ENCODE measurements around the gene KRTAP3-2.
"Not testable (repeated sequence)": the region's sequence is repeated elsewhere in the genome, so short reads cannot be mapped to it uniquely, and the experiment has no call there.

KRTAP3-2 gene

DNA sequence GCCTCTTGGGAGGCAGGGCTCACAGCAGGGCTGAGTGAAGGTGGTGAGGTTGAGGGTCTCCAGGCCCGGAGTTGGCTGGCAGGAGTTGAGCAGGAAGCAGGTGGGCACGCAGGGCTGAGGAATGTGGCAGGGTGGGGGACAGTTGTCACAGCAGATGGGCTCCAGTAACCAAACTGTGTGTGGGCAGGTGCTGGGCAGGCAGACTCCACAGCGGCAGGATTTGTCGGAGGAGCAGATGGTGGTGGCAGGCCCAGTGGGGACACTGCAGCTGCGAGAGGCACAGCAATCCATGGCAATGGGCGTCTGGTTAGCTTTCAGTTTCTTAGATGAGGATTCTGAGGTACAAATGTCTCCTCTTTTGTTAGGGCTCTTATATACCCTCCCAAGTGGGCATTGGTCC is at the start of gene KRTAP3-2:
TSS of gene KRTAP3-2 (minus strand) at position 344 of the 400 bp plus-strand sequence. CDS start at position 291, 53 bp downstream.
- DNase-seq (ENCODE audit: low spot score): not testable (repeated sequence)

DNA sequence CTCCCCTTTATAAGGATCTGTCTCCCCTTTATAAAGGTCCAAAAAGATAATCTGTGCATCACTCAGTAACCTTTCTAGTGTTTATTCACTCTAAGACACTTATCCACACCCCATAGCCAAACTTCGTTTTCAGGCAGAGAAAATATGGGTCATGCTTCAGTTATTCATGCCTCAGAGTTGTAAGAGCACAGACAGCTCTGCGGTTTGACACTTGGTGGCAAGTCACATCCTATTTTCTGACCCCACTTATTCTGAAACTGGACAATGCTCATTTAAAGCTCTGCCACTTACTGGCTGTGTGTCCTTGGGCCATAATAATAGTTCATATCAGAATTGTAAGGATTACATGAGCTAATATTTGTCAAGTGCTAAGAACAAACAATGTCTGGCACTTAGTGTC is 49.4 kb upstream of the KRTAP3-2 start:
- peak; percentile 69 for DNase-seq (ENCODE audit: low spot score)

DNA sequence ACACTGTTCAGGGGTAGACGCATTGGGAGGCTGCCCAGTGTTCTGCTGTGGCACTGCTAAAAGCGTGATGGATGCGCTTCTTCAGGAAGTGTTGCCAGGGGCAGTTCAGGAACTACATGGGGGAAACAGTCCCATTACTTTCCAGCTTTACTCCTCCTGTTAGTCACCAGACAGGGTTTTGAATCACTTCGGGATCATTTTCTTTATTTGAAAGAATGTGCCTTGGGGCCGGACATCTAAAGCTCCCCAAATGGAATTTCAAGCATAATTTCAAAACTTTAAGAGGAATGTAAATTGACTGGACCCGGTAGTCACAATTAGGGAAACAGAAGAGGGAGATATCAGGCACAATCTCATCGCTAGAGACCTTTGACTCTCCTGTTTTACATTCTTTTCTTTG is 48.7 kb upstream of the KRTAP3-2 start:
- DNase-seq (ENCODE audit: low spot score): peak; percentile 74

DNA sequence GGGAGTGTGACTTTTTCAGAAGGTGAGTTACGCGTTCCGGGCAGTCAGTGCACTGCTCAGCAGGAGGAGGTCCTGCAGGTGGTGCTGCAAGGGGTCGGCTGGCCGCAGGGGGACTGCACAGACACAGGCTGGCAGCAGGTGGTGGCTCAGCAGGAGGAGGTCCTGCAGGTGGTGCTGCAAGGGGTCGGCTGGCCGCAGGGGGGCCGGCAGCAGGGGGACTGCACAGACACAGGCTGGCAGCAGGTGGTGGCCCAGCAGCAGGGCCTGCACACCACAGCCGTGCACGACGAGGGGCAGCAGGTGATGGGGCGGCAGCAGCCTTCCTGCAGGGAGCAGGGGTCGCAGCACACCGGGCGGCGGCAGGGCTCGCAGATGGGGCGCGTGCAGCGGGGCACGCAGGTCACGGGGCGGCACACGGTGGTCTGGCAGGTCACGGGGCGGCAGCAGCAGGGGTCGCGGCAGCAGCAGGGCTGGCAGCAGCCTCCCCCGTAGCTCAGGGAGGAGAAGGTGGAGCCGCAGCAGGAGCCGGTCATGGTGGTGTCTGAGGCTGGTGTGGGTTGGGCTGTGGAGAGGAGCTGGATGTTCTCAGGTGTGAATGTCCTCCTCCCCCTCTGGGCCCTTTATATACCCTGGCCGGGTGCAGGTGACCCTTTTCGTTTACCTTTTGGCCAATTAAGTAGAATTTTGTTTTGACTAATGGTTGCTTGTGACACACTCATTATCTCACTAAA is 47.2 kb upstream of the KRTAP3-2 start, which contains the start of gene KRTAP2-1:
TSS of gene KRTAP2-1 (minus strand) at position 582 of the 731 bp plus-strand sequence. CDS start at position 533, 49 bp downstream.
- not testable (repeated sequence) for DNase-seq (ENCODE audit: low spot score)

DNA sequence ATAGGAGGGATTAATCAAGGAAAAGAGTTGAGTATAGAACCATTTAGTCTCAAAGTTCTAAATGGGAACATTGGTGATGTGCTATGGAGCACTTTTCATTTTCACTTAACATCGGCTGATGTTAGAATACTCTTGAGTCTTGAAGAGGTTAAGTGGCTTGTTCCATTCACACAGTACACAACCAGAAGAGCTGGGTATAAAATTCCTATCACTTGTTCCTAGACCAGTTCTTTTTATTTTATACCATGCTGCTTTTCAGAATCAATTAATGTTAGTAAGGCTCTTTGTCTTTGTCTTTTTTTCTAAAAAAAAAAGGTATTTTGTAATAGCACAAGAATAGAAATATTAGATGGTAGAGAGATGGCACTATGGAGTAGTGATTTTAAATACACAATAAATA is 43.2 kb upstream of the KRTAP3-2 start:
- no peak for DNase-seq (ENCODE audit: low spot score)

DNA sequence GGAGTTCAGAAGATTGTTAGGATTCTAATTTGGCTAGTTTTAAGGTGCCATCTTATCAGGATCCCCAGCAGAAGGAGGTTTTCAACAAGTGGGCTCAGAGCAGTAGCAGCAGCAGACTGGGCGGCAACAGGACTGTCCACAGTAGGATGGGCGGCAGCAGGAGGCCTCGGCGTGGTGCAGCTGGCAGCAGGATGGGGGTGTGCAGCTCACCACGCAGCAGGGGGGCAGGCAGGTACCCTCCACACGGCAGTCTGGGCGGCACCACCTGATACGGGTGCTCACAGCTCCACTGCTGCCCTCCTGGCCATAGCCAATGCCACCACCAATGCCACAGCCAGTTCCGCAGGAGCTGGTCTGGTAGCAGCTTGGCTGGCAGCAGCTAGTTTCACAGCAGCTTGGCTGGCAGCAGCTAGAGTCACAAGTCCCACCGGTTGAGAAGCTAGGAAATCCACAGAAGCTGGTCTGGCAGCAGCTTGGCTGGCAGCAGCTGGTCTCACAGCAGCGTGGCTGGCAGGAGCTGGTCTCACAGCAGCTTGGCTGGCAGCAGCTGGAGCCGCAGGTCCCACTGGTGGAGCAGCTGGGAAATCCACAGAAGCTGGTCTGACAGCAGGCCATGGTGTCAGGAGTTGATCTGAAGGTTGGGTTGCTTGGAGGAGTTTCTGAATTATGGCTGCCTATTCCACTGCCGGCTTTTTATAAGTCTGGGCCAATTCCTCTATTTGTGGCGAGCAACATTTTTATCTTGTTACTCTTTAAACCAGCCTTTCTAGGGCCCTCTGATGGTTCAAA is 41.3 kb upstream of the KRTAP3-2 start, which contains the start of gene KRTAP1-1:
TSS of gene KRTAP1-1 (minus strand) at position 668 of the 789 bp plus-strand sequence. CDS start at position 615, 53 bp downstream.
- DNase-seq (ENCODE audit: low spot score): peak; percentile 48

DNA sequence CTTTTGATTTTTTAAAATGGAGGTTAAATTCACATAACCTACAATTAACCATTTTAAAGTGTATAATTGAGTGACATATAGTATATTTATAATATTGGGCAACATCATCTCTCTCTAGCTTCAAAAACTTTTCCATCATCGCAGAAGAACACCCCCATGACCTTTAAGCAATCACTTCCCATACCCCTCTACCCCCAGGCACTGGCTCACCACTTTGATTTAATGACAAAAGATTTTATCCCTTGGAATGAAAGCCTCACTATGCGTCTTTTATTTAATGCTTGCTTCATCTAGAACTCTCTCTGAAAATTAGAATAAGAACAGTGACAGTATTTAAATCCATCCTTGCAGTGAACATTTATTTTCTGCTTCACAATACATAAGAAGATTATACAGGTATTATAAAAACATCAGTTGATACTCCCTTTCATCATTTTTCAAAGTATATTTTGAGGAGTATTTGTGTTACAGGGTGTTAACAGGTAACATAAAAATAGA is 38.2 kb upstream of the KRTAP3-2 start:
- DNase-seq (ENCODE audit: low spot score): no peak

DNA sequence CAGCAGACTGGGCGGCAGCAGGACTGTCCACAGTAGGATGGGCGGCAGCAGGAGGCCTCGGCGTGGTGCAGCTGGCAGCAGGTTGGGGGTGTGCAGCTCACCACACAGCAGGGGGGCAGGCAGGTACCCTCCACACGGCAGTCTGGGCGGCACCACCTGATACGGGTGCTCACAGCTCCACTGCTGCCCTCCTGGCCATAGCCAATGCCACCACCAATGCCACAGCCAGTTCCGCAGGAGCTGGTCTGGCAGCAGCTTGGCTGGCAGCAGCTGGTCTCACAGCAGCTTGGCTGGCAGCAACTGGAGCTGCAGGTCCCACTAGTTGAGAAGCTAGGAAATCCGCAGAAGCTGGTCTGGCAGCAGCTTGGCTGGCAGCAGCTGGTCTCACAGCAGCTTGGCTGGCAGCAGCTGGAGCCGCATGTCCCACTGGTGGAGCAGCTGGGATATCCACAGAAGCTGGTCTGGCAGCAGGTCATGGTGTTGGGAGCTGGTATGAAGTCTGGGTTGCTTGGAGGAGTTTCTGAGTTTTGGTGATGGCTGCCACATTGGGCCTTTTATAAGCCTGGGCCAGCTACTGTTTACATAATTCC is 34.7 kb upstream of the KRTAP3-2 start, which contains the start of gene KRTAP1-3:
TSS of gene KRTAP1-3 (minus strand) at position 529 of the 590 bp plus-strand sequence. CDS start at position 476, 53 bp downstream.
- not testable (repeated sequence) for DNase-seq (ENCODE audit: low spot score)

DNA sequence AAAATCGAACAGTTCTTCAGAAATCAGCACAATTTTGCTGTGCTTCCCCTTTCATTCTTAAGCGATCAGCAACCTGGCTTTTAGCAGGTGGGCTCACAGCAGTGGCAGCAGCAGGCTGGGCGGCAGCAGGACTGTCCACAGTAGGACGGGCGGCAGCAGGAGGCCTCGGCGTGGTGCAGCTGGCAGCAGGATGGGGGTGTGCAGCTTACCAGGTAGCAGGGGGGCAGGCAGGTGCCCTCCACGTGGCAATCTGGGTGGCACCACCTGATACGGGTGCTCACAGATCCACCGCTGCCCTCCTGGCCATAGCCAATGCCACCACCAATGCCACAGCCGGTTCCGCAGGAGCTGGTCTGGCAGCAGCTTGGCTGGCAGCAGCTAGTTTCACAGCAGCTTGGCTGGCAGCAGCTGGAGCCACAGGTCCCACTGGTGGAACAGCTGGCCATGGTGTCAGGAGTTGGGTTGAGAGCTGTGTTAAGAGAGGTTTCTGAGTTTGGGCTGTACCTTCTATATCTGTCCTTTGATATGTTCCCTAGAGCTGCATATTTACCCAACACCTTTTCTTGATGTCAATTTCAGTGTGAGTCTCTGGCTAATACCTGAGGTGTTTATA is 30.0 kb upstream of the KRTAP3-2 start, which contains the start of gene KRTAP1-4:
TSS of gene KRTAP1-4 (minus strand) at position 563 of the 613 bp plus-strand sequence. CDS start at position 446, 117 bp downstream.
- DNase-seq (ENCODE audit: low spot score): no peak

DNA sequence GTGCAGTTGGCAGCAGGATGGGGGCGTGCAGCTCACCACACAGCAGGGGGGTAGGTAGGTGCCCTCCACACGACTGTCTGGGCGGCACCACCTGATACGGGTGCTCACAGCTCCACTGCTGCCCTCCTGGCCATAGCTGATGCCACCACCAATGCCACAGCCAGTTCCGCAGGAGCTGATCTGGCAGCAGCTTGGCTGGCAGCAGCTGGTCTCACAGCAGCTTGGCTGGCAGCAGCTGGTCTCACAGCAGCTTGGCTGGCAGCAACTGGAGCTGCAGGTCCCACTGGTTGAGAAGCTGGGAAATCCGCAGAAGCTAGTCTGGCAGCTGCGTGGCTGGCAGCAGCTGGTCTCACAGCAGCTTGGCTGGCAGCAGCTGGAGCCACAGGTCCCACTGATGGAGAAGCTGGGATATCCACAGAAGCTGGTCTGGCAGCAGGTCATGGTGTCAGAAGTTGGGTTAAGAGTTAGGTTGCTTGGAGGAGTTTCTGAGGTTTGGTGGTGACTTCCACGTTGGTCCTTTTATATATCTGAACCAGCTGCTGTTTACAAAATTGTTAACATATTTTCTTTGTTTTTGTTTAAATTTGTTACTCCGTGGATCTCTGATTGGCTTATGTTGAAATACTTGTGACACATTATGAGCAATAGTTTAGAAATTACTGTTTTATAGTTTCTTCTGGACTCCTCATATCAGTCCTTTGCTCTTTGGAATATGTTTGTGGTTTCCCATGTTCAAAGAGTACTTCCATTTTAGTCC is 27.2 kb upstream of the KRTAP3-2 start, which contains the start of gene KRTAP1-5:
TSS of gene KRTAP1-5 (minus strand) at position 494 of the 757 bp plus-strand sequence. CDS start at position 441, 53 bp downstream.
- peak; percentile 74 for DNase-seq (ENCODE audit: low spot score)

DNA sequence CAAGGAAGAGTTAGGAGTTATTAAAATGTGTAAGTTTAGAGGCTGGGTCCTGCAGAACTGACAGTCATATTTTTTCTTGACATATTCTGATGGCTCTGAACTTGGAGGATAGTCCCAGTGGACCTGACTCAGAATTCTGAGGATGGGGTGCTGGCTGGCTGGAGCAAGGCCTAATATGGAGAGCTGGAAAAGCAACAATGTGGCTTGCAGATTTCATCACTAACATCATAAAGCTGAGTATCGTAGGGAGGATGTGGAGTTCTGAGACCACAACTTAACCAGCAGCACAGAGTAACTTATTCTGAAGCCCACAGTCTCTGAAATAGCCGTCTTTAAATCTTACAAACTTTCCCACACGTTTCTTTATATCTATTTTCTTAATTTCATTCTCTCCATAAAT is 25.0 kb upstream of the KRTAP3-2 start:
- no peak for DNase-seq (ENCODE audit: low spot score)

DNA sequence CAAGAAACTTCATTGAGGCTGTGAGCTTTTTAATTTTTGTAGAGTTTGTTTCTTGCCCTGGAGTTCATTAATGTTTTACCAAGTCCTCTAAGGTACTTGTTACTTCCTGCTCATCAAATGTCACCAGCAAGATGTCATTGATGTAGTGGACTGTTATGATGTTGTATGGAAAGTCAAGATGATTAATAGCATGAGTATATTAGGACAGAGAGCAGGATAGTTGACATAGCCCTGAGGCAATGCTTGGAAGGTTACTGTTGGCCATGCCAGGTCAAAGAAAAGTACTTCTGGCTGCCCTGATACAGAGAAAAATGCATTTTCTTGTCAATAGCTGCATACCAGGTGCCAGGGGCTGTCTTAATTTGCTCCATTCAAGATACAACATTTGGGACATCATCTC is 20.6 kb upstream of the KRTAP3-2 start:
- DNase-seq (ENCODE audit: low spot score): no peak

DNA sequence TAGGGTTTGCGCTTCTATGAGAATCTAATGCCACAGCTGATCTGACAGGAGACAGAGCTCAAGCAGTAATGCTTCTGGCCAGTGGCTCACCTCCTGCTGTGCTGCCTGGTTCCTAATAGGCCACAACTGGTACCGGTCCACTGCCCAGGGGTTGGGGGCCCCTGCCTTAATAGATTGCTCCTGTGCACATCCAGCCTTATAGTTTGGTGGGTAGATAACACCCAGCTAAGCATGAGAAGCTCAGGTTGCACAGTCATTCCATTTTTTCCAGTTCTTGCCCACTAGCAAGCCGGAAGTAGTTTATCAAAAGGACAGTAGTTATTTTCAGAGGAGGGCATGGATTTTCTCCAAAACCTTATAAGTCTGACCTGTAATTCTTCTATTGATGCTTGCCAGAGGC is 19.7 kb upstream of the KRTAP3-2 start:
- DNase-seq (ENCODE audit: low spot score): no peak

DNA sequence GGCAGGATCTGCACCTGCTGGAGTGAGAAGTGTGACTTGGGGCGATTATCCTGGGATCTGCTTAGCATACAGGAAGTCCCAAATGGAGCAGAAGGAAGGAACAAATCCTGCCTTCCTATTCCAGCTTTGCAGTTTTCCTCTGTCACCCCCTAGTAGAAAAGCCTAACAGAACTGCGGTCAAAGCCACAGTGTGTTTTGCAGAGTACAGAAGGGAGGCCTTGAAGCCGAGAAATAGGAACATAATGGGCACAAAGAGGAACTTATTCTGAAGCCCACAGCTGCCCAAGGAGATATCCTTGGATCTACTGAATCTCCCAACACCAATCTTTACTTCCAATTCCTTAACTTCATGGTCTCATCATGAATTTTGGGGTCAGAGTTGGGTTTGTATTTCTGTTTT is 18.8 kb upstream of the KRTAP3-2 start:
- DNase-seq (ENCODE audit: low spot score): no peak

DNA sequence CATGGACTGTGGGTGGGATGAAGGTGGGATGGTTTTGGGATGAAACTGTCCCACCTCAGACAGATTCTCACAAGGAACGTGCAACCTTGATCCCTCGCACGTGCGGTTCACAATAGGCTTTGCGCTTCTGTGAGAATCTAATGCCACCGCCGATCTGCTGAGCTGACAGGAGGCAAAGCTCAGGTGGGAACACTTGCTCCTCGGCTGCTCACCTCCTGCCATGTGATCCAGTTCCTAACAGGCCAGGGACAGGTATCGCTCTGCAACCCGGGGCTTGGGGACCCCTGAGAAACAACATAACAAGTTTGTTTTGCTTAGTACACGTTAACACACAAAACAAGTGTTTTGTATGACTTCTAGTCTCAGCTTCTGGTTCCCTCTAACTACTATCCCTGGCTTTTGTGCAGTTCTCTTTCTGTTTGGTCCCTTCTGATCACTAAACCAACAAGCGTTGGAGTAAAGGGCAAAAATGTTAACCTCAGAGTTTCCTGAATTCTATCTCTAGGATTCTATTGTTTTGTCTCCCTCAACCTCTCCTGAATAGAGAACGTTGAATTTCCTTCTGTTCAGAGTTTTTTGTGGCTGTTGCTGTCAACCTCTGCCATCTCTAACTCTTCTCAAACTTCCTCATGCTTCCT is 17.0 kb upstream of the KRTAP3-2 start:
- no peak for DNase-seq (ENCODE audit: low spot score)

DNA sequence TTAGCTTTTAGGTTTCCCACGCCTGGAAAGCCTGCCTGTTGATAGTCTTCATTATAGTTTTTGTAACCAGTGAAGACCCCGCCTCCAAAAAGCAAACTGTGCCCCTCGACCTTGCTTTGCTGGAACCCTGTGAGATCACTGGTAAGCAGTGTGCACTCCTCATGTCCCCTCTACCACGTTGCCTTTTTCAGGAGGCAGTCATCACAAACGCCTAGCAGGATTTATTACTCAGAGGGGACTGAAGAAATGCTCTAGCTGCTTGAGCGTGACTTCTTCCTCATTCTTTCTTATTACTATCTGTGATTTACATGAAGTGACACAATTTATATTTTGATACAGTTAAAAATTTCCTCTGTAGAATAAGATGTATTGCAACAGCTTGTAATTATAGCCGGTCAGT is 15.7 kb upstream of the KRTAP3-2 start:
- DNase-seq (ENCODE audit: low spot score): no peak

DNA sequence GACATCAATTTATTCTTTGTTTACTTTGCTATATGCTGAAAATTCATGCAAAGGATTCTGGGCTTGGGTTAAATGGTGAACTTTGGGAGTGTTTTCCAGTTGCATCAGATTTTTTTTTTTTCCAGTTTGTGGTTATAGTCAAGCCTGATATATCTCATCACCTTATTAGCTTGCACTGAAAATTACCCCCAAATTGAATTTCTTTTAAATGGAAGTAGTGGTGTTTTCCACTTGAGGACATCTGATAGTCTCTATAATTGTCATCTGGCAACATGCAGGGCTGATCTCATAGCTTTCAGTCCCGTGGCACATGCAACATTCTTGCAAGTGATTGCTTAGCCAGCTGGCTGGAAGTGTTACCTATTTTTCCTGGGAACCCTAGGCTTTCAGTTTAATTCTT is 13.9 kb upstream of the KRTAP3-2 start:
- peak; percentile 62 for DNase-seq (ENCODE audit: low spot score)

DNA sequence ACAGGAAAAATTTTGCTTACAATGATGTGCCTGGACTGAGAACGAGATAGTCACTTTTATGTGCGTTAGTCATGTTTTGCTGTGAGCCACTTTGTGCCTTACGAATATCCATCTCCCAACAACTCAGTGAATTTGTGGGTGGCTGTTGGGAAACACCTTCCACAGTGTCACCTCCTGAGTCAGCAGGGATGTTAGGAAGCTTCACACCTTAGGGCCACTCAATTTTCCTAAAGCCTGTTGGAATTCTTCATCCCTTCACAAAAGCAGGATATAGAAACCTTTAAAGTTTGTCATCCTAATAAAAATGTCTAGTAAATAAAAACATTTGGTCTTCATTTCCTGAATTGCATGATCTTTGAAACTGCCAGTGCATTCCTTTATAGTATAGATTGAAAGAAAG is 13.5 kb upstream of the KRTAP3-2 start:
- peak; percentile 36 for DNase-seq (ENCODE audit: low spot score)

DNA sequence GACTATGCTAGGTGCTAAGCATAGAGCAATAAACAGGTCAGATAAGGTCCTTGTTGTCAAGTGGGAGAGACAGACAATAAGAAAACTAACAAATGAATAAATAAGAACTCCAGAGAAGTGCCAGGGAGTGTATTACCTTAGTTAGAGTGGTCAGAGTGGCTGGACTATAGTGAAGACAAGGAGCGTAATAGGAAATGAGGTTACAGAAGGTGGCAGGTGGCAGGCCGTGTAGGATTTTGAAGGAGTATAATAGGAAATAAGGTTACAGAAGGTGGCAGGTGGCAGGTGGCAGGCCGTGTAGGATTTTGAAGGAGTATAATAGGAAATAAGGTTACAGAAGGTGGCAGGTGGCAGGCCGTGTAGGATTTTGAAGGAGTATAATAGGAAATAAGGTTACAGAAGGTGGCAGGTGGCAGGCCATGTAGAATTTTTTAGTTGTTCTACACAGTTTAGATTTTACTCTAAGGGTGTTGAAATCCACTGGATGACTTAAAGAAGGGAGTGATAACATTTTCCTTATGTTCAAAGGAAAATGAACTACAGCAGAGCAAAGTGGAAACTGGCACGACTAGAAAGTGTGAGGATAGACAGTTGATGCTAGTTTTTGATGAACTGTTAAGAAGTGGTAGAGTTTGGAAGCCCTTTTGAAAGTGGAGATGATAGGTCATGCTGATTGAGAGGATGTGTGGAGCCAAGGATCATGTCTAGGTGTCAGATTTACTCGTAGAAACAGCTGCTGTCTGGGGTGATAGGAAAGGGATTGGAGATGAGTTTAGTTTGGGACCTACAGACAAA is 12.8 kb upstream of the KRTAP3-2 start:
- DNase-seq (ENCODE audit: low spot score): no peak

Measured in AG08395 (cell line).